HG02763 (cell line): ENCODE data around the gene FRS2.

Experiments
- ATAC-seq: cut with Tn5 transposase; IDR thresholded peaks from one replicate; pipeline ENCODE4 v1.9.1; 2021; ENCODE audit warnings: mild to moderate bottlenecking, moderate library complexity; ENCODE audit not compliant: unreplicated experiment

FRS2 gene

GRCh38 chr12:69619050-69619449, 148.9 kb downstream of the FRS2 start:
- no peak for ATAC-seq

- ATAC-seq, result no peak
Observed at GRCh38 chr12:69620077-69620476, 149.9 kb downstream of the FRS2 start.

GRCh38 chr12:69620921-69621320, 150.7 kb downstream of the FRS2 start:
- ATAC-seq, result no peak

- ATAC-seq, result no peak
Observed at GRCh38 chr12:69621551-69621950, 151.4 kb downstream of the FRS2 start.

- ATAC-seq, result no peak
Observed at GRCh38 chr12:69623970-69624369, 153.8 kb downstream of the FRS2 start.

- ATAC-seq, result no peak
Observed at GRCh38 chr12:69627501-69627900, 157.3 kb downstream of the FRS2 start.
